ENCODE results near the gene ZNF691. TPM values are rescaled to one million over a fixed set of nuclear protein-coding genes. Genes with fewer than 3 reads are reported as not detected.

Gene ZNF691
- total and polyA plus RNA-seq, 2 experiments from 2014 or later: 6.9 to 8.6 TPM

GRCh38 chr1:42847721-42848460 lies 1.5 kb downstream of the ZNF691 start:
- Histone ChIP-seq H4K20me1 (ENCODE audit: insufficient read depth, poor library complexity, severe bottlenecking) (no peaks in the 10 kb centered on the region), H3K36me3 (replicated peaks; ENCODE audit: insufficient read depth, low read depth) (no peaks in the 10 kb centered on the region), H3K79me2 (peaks cover 15% of the 10 kb centered on the region), H3K4me1 (ENCODE audit: insufficient read depth) (peaks cover 10% of the 10 kb centered on the region), H3K9me2 (replicated peaks; ENCODE audit: insufficient read depth) (no peaks in the 10 kb centered on the region), H2AFZ (no peak overlapping the region), H3K27me3 (no peaks in the 10 kb centered on the region), H3K4me3 (no peak overlapping the region), H3K4me2 (peak overlapping the region; percentile 90), H3K9me3 (ENCODE audit: low read depth) (no peaks in the 10 kb centered on the region), H3K27ac (no peak overlapping the region)
- 78% methylated on average over 6 of the region's 6 CpGs for WGBS (ENCODE audit: low lambda C conversion rate, missing lambda C conversion rate)
- no peak for DNase-seq (ENCODE audit: low spot score)
- TF ChIP-seq EZH2phosphoT487 (IDR thresholded peaks at IDR 0.05; ENCODE audit: low read depth, severe bottlenecking, unreplicated experiment): no peak
- TF ChIP-seq EZH2 (IDR thresholded peaks at IDR 0.05; ENCODE audit: borderline replicate concordance): no peak
- TF ChIP-seq CTCF (IDR thresholded peaks at IDR 0.05; ENCODE audit: poor library complexity): no peak

- Histone ChIP-seq H3K9me3 (ENCODE audit: low read depth) (no peaks in the 10 kb centered on the region), H3K9me2 (replicated peaks; ENCODE audit: insufficient read depth) (no peaks in the 10 kb centered on the region), H3K27me3 (no peaks in the 10 kb centered on the region), H3K4me2 (no peak overlapping the region), H3K4me1 (ENCODE audit: insufficient read depth) (peaks cover 12% of the 10 kb centered on the region), H3K36me3 (replicated peaks; ENCODE audit: insufficient read depth, low read depth) (no peaks in the 10 kb centered on the region), H4K20me1 (ENCODE audit: insufficient read depth, poor library complexity, severe bottlenecking) (no peaks in the 10 kb centered on the region), H3K4me3 (no peak overlapping the region), H2AFZ (no peak overlapping the region), H3K79me2 (peaks cover 15% of the 10 kb centered on the region), H3K27ac (no peak overlapping the region)
- 96% methylated on average over 2 of the region's 2 CpGs for WGBS (ENCODE audit: low lambda C conversion rate, missing lambda C conversion rate)
- DNase-seq (ENCODE audit: low spot score): no peak
- TF ChIP-seq EZH2 (IDR thresholded peaks at IDR 0.05; ENCODE audit: borderline replicate concordance) (no peak), CTCF (IDR thresholded peaks at IDR 0.05; ENCODE audit: poor library complexity) (no peak), EZH2phosphoT487 (IDR thresholded peaks at IDR 0.05; ENCODE audit: low read depth, severe bottlenecking, unreplicated experiment) (no peak)
Observed at GRCh38 chr1:42848823-42849537, 2.6 kb downstream of the ZNF691 start.

- H3K9me2 ChIP-seq (replicated peaks; ENCODE audit: insufficient read depth): no peaks in the 10 kb centered on the region
- H3K36me3 ChIP-seq (replicated peaks; ENCODE audit: insufficient read depth, low read depth): no peaks in the 10 kb centered on the region
- no peak overlapping the region for H3K4me2 ChIP-seq
- no peaks in the 10 kb centered on the region for H3K9me3 ChIP-seq (ENCODE audit: low read depth)
- no peaks in the 10 kb centered on the region for H3K27me3 ChIP-seq
- no peak overlapping the region for H3K27ac ChIP-seq
- peaks cover 15% of the 10 kb centered on the region for H3K79me2 ChIP-seq
- peaks cover 12% of the 10 kb centered on the region for H3K4me1 ChIP-seq (ENCODE audit: insufficient read depth)
- WGBS (ENCODE audit: low lambda C conversion rate, missing lambda C conversion rate): 97% methylated on average over 5 of the region's 5 CpGs
- no peak overlapping the region for H3K4me3 ChIP-seq
- no peak for DNase-seq (ENCODE audit: low spot score)
- no peak for TF ChIP-seq CTCF (IDR thresholded peaks at IDR 0.05; ENCODE audit: poor library complexity)
- no peak for TF ChIP-seq EZH2 (IDR thresholded peaks at IDR 0.05; ENCODE audit: borderline replicate concordance)
- TF ChIP-seq EZH2phosphoT487 (IDR thresholded peaks at IDR 0.05; ENCODE audit: low read depth, severe bottlenecking, unreplicated experiment): no peak
- no peak overlapping the region for H2AFZ ChIP-seq
- no peaks in the 10 kb centered on the region for H4K20me1 ChIP-seq (ENCODE audit: insufficient read depth, poor library complexity, severe bottlenecking)
Observed at GRCh38 chr1:42849944-42850343, 3.5 kb downstream of the ZNF691 start.
